GM19395 (cell line): ENCODE results near the gene SLC25A46.
"Not testable (repeated sequence)": the region's sequence is repeated elsewhere in the genome, so short reads cannot be mapped to it uniquely, and the experiment has no call there.

Source experiments
- ATAC-seq: cut with Tn5 transposase; IDR thresholded peaks from one replicate; pipeline ENCODE4 v1.9.1; 2021; ENCODE audit warnings: mild to moderate bottlenecking, moderate library complexity; ENCODE audit not compliant: unreplicated experiment

Gene SLC25A46

DNA sequence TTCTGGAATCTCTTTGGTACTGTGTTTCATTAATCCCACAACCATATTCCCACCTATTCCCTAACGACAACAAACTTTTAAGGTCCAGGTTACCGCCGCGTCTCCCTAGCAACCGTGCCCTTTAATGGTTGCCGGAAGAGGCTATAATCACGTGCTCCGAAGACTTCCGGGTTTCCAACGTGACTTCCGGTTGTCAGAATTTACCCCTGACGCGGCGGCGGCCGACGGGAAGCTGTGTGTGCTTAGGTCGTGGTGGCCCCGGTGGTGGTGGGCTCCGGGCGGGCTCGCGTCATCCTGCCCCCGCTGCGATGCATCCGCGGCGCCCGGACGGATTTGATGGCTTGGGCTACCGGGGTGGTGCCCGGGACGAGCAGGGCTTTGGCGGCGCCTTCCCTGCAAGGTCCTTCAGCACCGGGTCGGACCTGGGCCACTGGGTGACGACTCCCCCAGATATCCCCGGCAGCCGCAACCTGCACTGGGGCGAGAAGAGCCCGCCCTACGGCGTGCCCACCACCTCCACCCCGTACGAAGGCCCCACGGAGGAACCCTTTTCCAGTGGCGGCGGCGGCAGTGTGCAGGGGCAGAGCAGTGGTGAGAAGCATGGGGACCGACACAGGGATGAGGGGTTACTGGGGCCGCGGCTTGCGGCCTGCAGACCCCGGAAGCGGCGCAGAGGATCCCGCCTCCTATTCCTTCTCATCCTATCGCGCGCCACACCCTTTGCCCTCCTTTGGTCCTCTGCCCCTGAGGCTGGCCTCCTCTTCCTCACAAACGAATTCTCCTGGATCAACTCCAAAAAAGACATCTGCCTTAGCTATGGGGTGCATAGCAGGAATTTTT, at the start of gene SLC25A46:
SLC25A46 (plus strand) TSS at position 196 of the 840 bp plus-strand sequence; CDS start at position 309, 113 bp downstream.
- peak; percentile 98 for ATAC-seq

- ATAC-seq: not testable (repeated sequence)
Measured at GRCh38 chr5:110690587-110690986, 48.2 kb upstream of the SLC25A46 start.

GRCh38 chr5:110692669-110693068, 46.1 kb upstream of the SLC25A46 start:
- not testable (repeated sequence) for ATAC-seq

DNA sequence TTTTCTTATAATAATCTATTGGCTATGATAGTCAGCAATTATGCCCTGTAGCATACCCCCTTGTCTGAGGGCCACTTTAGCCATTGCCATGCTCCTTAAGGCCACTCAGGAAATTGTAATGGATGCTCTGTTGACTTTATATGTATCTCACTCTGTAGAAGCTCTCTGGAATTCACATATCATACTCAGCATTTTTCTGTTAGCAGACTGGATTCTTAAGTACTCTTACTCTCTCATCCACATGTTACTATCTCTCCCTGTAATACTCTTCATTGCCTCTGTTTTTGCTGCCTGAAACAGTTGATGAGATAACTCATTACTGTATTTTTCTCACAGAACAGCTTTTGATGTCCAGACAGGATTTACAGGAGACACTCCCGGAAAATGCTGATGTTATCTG, 36.5 kb upstream of the SLC25A46 start:
- no peak for ATAC-seq

- ATAC-seq: no peak
Measured at GRCh38 chr5:110702704-110703103, 36.1 kb upstream of the SLC25A46 start.

- ATAC-seq: no peak
Measured at GRCh38 chr5:110703481-110703880, 35.3 kb upstream of the SLC25A46 start.

DNA sequence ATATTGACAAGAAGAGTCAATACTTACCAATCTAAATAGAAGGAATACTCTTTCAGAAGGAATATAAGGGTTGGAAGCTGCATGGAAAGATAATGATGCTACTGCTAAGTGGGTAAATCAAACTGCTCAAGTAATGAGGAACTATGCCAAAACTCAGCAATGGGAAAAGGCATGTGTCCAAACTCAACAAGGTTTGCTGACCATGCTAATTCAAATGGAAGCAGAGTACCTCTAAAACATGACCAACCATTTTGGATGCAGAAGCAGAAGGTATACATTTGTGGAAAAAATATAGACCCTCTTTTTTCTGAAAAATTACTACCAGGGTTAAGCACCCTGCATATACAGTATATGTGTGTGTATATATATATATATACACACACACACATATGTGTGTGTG, 33.5 kb upstream of the SLC25A46 start:
- no peak for ATAC-seq

GRCh38 chr5:110707260-110707844, 31.5 kb upstream of the SLC25A46 start:
- ATAC-seq: no peak

- ATAC-seq: peak; percentile 97
Measured at GRCh38 chr5:110716247-110717245, 22.3 kb upstream of the SLC25A46 start.

GRCh38 chr5:110718311-110718710, 20.5 kb upstream of the SLC25A46 start:
- ATAC-seq: no peak

GRCh38 chr5:110726249-110727024, 12.4 kb upstream of the SLC25A46 start, which contains the start of gene TMEM232:
Gene TMEM232, minus strand, starts transcription at chr5:110726671. Its CDS starts 59,319 bp downstream, at chr5:110667352.
- ATAC-seq: peak; percentile 100

GRCh38 chr5:110727025-110727314, 11.8 kb upstream of the SLC25A46 start:
- ATAC-seq: peak; percentile 79

- not testable (repeated sequence) for ATAC-seq
Measured at GRCh38 chr5:110731499-110731898, 7.3 kb upstream of the SLC25A46 start.

GRCh38 chr5:110734101-110734500, 4.7 kb upstream of the SLC25A46 start:
- no peak for ATAC-seq

GRCh38 chr5:110735556-110735955, 3.3 kb upstream of the SLC25A46 start:
- no peak for ATAC-seq

DNA sequence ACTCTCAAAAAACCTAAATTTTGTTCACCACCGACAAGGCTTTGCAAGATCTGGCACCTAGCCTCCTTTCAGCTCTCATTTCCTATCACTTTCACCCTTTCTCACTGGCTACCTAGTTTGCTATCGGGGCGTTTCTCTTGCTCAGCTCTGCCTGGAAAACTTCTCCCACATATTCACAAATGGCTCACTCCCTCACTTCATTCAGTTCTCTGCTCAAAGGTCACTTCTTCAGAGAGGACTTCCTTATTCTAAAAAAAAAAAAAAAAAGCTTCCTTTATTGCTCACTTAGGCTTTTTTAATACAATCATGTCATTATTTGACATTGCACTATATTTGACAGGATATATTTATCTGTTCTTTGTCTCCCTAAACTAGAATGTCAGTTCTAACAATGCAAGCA, 2.1 kb upstream of the SLC25A46 start:
- no peak for ATAC-seq

GRCh38 chr5:110738503-110738811, 350 bp upstream of the SLC25A46 start:
- peak; percentile 71 for ATAC-seq

DNA sequence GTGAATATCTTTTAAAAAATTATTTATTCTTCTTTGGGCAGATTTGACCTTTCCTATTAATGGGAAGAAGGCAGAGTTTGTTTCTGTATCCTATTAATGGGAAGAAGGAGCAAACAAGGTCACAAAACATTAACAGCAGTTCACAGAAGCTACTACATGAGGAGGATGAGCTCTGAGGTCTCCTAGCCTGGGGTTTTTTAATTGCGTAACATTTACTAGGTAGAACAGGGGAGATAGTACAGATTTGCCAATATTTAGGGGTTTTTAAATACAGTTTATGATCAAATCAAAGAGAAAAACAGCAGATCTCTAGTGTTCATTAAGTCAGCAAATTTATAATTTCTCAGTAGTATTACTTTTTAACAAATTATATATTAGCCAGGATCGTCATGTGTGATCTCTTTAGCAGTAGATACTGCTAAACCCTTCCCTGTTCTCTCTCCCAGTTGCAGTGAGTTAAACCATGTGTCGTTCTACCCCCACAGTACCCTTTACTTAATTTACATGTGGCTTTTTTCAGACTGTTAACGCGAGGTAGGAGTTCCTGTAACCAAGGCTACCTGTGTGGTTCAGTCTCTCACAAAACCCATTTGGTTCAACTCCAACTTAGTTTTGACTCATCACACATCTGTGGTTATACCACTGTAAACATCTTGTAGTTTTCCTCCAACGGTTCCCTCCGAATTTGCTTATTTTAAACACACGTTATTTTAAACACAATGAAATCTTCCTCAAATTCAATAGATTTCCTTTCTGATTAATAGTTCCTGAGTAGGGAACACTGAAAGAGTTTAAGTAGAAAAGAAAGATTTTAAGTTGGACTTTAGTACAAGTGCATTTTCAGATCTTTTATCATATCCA, 13.3 kb downstream of the SLC25A46 start:
- peak; percentile 97 for ATAC-seq

- ATAC-seq: peak; percentile 20
Measured at GRCh38 chr5:110752953-110753352, 14.1 kb downstream of the SLC25A46 start.

DNA sequence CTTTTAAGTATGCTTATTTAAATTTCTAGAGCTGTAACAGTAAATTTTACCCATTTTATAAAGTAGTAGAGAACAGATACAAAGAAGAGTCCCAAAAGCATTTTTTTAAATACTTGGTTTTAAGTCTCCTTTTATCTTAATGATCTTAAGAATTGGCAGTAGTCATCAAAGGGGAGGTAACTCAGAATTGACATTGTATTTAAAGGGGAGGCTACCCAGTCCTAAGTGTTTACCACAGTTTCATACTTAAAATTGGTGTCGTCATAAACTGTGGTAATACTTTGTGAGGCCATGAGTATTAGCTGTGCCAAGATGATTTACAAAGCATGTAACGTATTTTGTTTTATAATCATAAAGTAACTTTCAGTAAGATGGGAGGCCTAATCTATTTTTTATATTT, 14.8 kb downstream of the SLC25A46 start:
- no peak for ATAC-seq
